ENCODE measurements around the gene GLS2.

DNA sequence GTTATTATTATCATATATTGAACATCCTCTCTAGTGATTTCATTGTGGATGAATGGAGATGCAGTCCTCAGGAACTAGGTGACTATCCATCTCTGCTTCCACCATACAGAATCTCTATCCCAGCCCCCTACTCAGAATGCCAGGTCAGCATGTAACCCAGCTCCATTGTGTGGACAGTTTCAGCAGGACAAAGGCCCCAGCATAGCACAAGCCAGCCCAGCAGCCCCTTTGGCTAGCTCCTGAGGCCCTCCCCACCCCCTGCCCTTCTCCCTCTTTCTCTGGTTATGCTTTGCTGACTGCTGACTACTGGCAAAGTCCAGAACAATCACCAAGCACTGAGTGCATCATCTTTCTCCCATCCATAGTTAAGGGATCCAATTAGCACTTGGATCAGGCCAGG lies 25.4 kb downstream of the GLS2 start:
- TF ChIP-seq, protein P1, sequence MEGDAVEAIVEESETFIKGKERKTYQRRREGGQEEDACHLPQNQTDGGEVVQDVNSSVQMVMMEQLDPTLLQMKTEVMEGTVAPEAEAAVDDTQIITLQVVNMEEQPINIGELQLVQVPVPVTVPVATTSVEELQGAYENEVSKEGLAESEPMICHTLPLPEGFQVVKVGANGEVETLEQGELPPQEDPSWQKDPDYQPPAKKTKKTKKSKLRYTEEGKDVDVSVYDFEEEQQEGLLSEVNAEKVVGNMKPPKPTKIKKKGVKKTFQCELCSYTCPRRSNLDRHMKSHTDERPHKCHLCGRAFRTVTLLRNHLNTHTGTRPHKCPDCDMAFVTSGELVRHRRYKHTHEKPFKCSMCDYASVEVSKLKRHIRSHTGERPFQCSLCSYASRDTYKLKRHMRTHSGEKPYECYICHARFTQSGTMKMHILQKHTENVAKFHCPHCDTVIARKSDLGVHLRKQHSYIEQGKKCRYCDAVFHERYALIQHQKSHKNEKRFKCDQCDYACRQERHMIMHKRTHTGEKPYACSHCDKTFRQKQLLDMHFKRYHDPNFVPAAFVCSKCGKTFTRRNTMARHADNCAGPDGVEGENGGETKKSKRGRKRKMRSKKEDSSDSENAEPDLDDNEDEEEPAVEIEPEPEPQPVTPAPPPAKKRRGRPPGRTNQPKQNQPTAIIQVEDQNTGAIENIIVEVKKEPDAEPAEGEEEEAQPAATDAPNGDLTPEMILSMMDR (IDR thresholded peaks at IDR 0.05), result no peak
- TF ChIP-seq POLR2A (IDR thresholded peaks at IDR 0.05) (no peak), EP300 (IDR thresholded peaks at IDR 0.05) (no peak)
